HEK293T (cell line): ENCODE results near the gene ZNG1B.
"Not testable (repeated sequence)": the region's sequence is repeated elsewhere in the genome, so short reads cannot be mapped to it uniquely, and the experiment has no call there.

Experiments
- FOXM1 ChIP-seq: fragments of 450-650 bp; IDR thresholded peaks from 2 replicates; pipeline ENCODE4 v1.6.1; 2017; ENCODE audit warnings: mild to moderate bottlenecking, borderline replicate concordance
- LEF1 ChIP-seq: fragments of 450-650 bp; IDR thresholded peaks from 2 replicates; pipeline ENCODE4 v1.6.1; 2017; ENCODE audit warnings: mild to moderate bottlenecking, borderline replicate concordance
- PKNOX1 ChIP-seq: fragments of 450-650 bp; IDR thresholded peaks from 2 replicates; pipeline ENCODE4 v1.6.1; 2016
- SUZ12 ChIP-seq: fragments of 450-650 bp; IDR thresholded peaks from 2 replicates; pipeline ENCODE4 v1.6.1; 2016; ENCODE audit warnings: mild to moderate bottlenecking

DNA sequence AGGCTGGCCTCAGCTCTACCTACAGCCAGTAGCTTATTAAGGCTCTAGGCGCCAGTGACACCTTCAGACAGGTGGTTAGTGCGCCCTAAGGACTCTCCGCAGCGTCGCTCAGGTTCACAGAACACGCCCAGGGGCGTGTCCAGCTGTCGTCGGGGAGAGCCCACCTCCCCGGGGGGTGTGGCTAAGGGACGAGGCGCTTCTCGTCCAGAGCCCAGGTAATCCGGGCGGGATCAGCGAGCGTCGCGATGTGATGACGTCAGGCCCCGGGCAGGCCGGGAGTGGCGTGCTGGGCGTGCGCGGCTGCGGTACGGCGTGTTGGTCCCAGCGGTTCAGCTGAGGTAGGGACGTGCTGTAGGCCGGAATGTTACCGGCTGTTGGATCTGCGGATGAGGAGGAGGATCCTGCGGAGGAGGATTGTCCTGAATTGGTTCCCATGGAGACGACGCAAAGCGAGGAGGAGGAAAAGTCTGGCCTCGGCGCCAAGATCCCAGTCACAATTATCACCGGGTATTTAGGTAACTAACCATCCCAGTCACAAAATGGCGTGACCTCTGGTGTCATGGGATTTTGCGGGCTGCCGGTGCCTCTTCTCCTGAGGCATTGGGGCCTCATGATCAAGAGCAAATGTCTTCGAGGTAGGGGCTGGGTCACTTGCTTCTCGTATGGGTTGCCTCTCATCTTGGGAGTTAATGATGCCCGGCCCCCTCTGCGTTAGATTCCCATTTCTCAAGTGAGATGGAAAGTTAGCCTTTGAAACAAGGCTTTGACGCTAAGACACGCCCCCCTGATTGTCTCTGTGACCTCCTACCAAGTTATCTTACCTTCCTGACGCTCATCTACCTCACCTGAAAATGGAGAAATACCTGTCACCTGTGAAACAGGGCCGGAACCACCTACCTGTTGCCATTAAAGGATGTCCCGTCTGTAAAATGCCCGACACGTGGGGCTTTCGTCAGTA, at the start of gene ZNG1B:
- not testable (repeated sequence) for TF ChIP-seq FOXM1, SUZ12, LEF1, PKNOX1
